Amniotic epithelial cell (primary cell): ENCODE data around the gene MRTFB.

ENCODE experiments used
- DNase-seq: peaks from one replicate; pipeline ENCODE4 v3.0.0-alpha.2; 2010; ENCODE audit warnings: low read depth

Gene MRTFB

GRCh38 chr16:14308368-14308723 lies 237.2 kb downstream of the MRTFB start:
- DNase-seq, result no peak

GRCh38 chr16:14309001-14309886 lies 238.1 kb downstream of the MRTFB start:
- DNase-seq, result no peak

- DNase-seq, result peak; percentile 67
Observed at GRCh38 chr16:14309906-14310305, 238.8 kb downstream of the MRTFB start.

GRCh38 chr16:14310519-14310991 lies 239.4 kb downstream of the MRTFB start:
- DNase-seq, result no peak

- no peak for DNase-seq
Observed at GRCh38 chr16:14314116-14314515, 243.0 kb downstream of the MRTFB start.

- no peak for DNase-seq
Observed at GRCh38 chr16:14315683-14316320, 244.7 kb downstream of the MRTFB start.
